Measurements from ENCODE around the gene NDST1.

GRCh38 chr5:150605546-150605945, 97.6 kb downstream of the NDST1 start:
- TF ChIP-seq, protein P1, sequence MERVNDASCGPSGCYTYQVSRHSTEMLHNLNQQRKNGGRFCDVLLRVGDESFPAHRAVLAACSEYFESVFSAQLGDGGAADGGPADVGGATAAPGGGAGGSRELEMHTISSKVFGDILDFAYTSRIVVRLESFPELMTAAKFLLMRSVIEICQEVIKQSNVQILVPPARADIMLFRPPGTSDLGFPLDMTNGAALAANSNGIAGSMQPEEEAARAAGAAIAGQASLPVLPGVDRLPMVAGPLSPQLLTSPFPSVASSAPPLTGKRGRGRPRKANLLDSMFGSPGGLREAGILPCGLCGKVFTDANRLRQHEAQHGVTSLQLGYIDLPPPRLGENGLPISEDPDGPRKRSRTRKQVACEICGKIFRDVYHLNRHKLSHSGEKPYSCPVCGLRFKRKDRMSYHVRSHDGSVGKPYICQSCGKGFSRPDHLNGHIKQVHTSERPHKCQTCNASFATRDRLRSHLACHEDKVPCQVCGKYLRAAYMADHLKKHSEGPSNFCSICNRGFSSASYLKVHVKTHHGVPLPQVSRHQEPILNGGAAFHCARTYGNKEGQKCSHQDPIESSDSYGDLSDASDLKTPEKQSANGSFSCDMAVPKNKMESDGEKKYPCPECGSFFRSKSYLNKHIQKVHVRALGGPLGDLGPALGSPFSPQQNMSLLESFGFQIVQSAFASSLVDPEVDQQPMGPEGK (CRISPR knock-in tag; IDR thresholded peaks at IDR 0.05; ENCODE audit: borderline replicate concordance), result no peak
- TF ChIP-seq ARNTL (CRISPR knock-in tag; IDR thresholded peaks at IDR 0.05; ENCODE audit: borderline replicate concordance, low read depth), result no peak
- no peak for TF ChIP-seq CSDC2 (CRISPR knock-in tag; IDR thresholded peaks at IDR 0.05)
- TF ChIP-seq PPARA (CRISPR knock-in tag; IDR thresholded peaks at IDR 0.05; ENCODE audit: borderline replicate concordance), result no peak
- TF ChIP-seq SNAI2 (CRISPR knock-in tag; IDR thresholded peaks at IDR 0.05), result no peak

Measured in SK-N-SH treated with all-trans-retinoic acid at 6 μM for 48 hours (cell line).